Effector memory CD4-positive, alpha-beta T cell (primary cell): ENCODE results near the gene HSD17B13.
"Not testable (repeated sequence)": the region's sequence is repeated elsewhere in the genome, so short reads cannot be mapped to it uniquely, and the experiment has no call there.

ENCODE experiments used
- DNase-seq, 3 donors: peaks; one replicate each; pipeline ENCODE4 v3.0.0-alpha.2; 2020
- H3K27ac ChIP-seq: 2 replicates; pipeline ENCODE4 v1.7.0; 2013; ENCODE audit warnings: mild to moderate bottlenecking, low read length, moderate library complexity; ENCODE audit not compliant: insufficient read depth, poor library complexity, severe bottlenecking
- H3K27me3 ChIP-seq: replicated peaks from 2 replicates; pipeline ENCODE4 v1.7.0; 2013; ENCODE audit warnings: mild to moderate bottlenecking, low read length; ENCODE audit not compliant: insufficient read depth, control insufficient read depth, poor library complexity, severe bottlenecking
- H3K36me3 ChIP-seq: 2 replicates; pipeline ENCODE4 v1.7.0; 2013; ENCODE audit warnings: mild to moderate bottlenecking, low read length, moderate library complexity; ENCODE audit not compliant: control insufficient read depth, insufficient read depth
- H3K4me1 ChIP-seq: 2 replicates; pipeline ENCODE4 v1.7.0; 2013; ENCODE audit warnings: low read length, mild to moderate bottlenecking; ENCODE audit not compliant: control insufficient read depth, insufficient read depth, poor library complexity, severe bottlenecking
- H3K4me3 ChIP-seq: 2 replicates; pipeline ENCODE4 v1.7.0; 2013; ENCODE audit warnings: low read length, low read depth, mild to moderate bottlenecking; ENCODE audit not compliant: insufficient read depth, poor library complexity, severe bottlenecking
- H3K9me3 ChIP-seq: 2 replicates; pipeline ENCODE4 v1.7.0; 2013; ENCODE audit warnings: mild to moderate bottlenecking, low read length, moderate library complexity; ENCODE audit not compliant: control insufficient read depth

Gene HSD17B13

DNA sequence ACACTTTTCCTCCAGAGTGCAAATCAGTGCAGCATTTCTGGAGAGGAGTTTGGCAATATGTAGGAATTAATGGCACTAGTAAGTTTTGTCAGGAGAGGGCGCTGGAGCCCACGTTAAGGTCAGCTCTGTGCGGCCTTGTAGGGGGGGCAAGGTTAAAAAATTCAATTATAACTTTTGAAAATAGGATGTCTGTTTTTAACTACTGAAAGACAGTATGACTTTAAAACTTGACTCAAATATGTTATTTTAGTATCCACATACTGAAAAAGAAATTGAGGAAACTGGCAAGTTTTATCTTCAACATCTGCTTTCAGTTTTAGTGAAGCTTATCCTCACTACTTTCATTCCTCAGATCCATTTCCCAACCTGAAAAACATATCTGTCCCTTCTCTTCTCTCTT lies 30.9 kb upstream of the HSD17B13 start:
- no peaks in the 10 kb centered on the region for H3K27me3 ChIP-seq
- H3K4me3 ChIP-seq: no peak overlapping the region
- no peak overlapping the region for H3K27ac ChIP-seq
- H3K9me3 ChIP-seq: no peaks in the 10 kb centered on the region
- DNase-seq: peak in 1 of 3 donors; percentile 12
- H3K4me1 ChIP-seq: no peaks in the 10 kb centered on the region
- H3K36me3 ChIP-seq: peaks cover 31% of the 10 kb centered on the region

DNA sequence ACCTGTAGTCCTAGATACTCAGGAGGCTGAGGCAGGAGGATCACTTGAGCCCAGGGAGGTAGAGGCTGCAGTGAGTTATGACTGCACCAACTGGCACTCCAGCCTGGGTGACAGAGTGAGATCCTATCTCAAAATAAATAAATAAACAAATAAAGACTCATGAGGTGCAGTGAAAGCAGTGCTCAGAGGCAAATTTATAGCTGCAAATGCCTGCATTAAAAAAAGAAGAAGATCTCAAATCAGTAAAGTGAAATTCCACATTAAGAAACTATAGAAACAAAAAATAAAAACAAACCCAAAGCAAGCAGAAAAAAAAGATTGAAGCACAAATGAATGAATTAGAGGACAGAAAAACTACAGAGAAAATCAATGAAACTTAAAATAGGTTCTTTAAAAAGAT lies 22.5 kb upstream of the HSD17B13 start:
- Histone ChIP-seq H3K27ac (no peak overlapping the region), H3K27me3 (no peaks in the 10 kb centered on the region), H3K4me1 (no peaks in the 10 kb centered on the region), H3K4me3 (no peak overlapping the region), H3K9me3 (no peaks in the 10 kb centered on the region), H3K36me3 (peaks cover 33% of the 10 kb centered on the region)
- no peak for DNase-seq

DNA sequence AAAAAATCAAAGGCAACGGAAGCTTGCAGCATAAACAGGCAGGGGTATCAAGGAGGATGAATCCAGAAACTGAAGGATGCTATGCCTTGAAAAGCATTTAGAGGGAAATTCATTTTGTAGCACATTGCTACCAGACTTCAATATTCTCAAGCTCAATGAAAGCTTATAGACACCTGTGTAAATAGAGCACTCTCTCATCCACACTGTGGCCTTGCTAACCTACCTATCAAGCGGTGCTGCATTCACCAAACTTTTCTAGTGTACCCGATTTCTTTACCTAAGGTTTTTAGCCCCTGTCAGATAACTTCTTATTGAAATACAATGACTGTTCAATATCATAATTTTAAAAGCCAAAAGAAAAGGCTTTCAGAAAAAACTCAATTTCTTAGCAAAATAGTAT lies 20.2 kb upstream of the HSD17B13 start:
- Histone ChIP-seq H3K27ac (no peak overlapping the region), H3K27me3 (no peaks in the 10 kb centered on the region), H3K4me1 (no peaks in the 10 kb centered on the region), H3K4me3 (no peak overlapping the region), H3K9me3 (no peaks in the 10 kb centered on the region), H3K36me3 (peaks cover 33% of the 10 kb centered on the region)
- no peak for DNase-seq

DNA sequence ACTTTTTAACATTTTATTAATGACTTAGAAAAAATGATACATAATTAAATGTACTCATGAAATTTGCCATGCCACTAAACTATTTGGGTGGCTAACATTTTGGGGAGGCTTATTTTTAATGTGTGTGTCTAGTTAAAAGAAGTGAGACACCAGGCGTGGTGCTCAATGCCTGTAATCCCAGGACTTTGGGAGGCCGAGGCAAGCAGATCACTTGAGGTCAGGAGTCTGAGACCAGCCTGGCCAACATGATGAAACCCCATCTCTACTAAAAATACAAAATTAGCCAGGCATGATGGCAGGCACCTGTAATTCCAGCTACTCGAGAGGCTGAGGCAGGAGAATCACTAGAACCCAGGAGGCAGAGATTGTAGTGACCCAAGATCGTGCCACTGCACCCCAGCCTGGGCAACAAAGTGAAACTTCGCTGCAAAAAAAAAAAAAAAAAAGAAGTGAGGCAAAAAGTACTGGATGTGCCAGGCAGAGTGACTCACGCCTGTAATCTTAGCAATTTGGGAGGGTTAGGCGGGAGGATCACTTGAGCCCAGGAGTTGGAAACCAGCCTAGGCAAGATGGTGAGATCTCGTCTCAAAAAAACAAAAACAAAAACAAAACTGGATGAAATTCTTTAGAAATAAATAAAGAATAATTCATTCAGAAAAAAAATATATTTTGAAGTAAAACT lies 19.4 kb upstream of the HSD17B13 start:
- peaks cover 39% of the 10 kb centered on the region for H3K36me3 ChIP-seq
- H3K27me3 ChIP-seq, DNase-seq, H3K27ac ChIP-seq, H3K4me1 ChIP-seq, H3K9me3 ChIP-seq, H3K4me3 ChIP-seq: not testable (repeated sequence)

DNA sequence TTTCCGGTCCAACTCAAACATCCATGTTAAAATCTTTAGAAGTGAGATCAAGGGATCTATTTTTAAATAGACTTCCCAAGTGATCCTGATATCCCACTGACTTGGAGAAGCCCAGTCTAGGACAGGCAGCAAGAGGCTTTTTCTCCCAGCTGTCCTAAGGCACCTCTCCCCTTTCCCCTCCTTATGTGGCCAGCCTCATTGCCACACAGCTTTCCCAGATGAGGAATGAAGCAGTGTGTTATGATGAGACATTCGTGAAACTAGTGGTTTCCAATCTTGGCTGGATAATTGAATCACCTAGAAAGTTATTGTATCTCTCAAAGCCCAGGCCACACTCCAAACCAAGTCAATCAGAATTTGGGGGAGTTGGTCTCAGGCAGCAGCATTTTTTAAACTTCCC lies 16.8 kb upstream of the HSD17B13 start:
- Histone ChIP-seq H3K27me3 (no peaks in the 10 kb centered on the region), H3K4me3 (no peak overlapping the region), H3K9me3 (peaks cover 3% of the 10 kb centered on the region), H3K27ac (no peak overlapping the region), H3K4me1 (no peaks in the 10 kb centered on the region), H3K36me3 (peaks cover 25% of the 10 kb centered on the region)
- DNase-seq: no peak

DNA sequence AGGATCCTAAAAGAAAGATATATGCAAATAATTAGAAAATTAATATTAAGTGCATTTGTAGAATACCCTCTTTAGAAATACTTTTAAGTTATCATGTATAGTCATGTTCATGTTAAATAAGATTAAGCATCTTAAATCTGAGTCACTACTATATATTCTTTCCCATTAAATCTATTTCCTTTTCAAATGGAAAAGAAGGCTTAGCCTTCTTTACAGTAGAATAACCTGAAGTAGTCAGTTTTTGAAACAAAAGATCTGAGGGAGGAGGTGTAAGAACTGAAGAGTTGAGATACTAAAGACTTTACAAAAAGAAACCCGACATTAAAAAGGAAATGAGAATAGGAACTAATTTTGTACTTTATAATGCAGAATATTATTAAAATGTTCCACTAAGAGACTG lies 14.7 kb upstream of the HSD17B13 start:
- H3K4me1 ChIP-seq: no peaks in the 10 kb centered on the region
- H3K36me3 ChIP-seq: peaks cover 23% of the 10 kb centered on the region
- H3K4me3 ChIP-seq: no peak overlapping the region
- no peaks in the 10 kb centered on the region for H3K27me3 ChIP-seq
- H3K27ac ChIP-seq: no peak overlapping the region
- DNase-seq: no peak
- H3K9me3 ChIP-seq: peaks cover 10% of the 10 kb centered on the region

DNA sequence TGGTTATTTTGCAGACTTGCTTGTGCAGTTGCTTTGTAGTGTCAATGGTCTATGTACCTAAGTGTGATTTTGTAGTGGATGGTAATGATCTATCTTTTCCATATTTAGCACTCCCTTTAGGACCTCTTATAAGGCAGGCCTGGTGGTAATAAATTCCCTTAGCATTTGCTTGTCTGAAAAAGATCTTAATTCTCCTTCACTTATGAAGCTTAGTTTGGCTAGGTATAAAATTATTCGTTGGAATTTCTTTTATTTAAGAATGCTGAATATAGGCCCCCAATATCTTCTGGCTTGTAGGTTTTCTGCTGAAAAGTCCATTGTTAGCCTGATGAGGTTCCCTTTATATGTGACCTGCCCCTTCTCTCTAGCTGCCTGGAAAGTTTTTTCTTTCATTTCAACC lies 10.6 kb upstream of the HSD17B13 start:
- H3K4me1 ChIP-seq: no peaks in the 10 kb centered on the region
- no peak overlapping the region for H3K4me3 ChIP-seq
- peaks cover 10% of the 10 kb centered on the region for H3K9me3 ChIP-seq
- no peak for DNase-seq
- peaks cover 14% of the 10 kb centered on the region for H3K36me3 ChIP-seq
- H3K27ac ChIP-seq: no peak overlapping the region
- H3K27me3 ChIP-seq: no peaks in the 10 kb centered on the region

DNA sequence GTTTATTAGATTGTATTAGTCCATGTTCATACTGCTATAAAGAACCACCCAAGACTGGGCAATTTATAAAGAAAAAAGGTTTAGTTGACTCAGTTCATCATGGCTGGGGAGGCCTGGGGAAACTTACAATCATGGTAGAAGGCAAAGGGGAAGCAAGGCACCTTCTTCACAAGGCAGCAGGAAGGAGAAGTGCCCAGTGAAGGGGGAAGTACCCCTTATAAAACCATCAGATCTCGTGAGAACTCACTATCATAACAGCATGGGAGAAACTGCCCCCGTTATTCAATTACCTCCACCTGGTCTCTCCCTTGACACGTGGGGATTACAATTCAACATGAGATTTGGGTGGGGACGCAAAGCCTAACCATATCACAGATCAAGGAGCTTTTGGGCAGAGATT lies 8.1 kb upstream of the HSD17B13 start:
- Histone ChIP-seq H3K9me3 (peaks cover 10% of the 10 kb centered on the region), H3K36me3 (no peaks in the 10 kb centered on the region), H3K27me3 (no peaks in the 10 kb centered on the region), H3K27ac (no peak overlapping the region), H3K4me1 (no peaks in the 10 kb centered on the region), H3K4me3 (no peak overlapping the region)
- no peak for DNase-seq

DNA sequence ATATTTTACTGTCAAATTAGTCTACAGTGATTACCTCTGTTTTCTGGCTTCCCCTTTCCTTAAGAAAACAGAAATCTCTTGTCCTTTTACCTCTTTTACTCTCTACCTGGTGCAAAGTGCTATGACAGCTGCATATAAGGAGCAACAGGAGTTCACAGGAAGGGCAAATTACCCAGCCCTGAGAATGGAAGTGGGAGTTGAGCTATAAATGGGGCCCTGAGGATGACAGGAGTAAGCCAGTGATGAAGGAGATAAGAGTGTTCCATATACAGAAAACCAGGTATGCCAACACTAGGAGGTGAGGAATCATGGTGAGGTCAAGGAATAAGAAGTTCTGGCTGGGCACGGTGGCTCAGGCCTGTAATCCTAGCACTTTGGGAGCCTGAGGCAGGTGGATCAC lies 4.5 kb upstream of the HSD17B13 start:
- Histone ChIP-seq H3K9me3 (no peaks in the 10 kb centered on the region), H3K4me3 (no peak overlapping the region), H3K27ac (no peak overlapping the region), H3K36me3 (no peaks in the 10 kb centered on the region), H3K27me3 (no peaks in the 10 kb centered on the region), H3K4me1 (no peaks in the 10 kb centered on the region)
- no peak for DNase-seq

DNA sequence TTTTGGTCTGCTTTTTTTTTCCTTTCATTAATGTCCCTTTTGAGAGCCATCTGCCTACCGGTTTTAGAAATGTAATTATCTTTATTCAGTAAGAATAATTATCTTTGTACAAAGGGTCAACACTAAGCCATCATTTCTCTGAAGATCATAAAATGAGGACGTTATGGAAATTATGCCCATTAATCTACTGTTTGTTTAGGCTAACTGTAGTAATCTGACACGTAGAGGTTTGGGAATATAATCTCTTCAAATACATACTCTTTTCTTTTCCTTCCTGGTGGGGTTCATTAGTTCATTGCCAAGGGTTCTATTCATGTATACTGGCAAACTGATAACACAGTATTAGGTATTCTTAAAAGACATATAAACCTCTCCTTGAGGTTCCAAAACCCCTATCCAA lies 3.8 kb upstream of the HSD17B13 start:
- no peaks in the 10 kb centered on the region for H3K9me3 ChIP-seq
- H3K27ac ChIP-seq: no peak overlapping the region
- no peak overlapping the region for H3K4me3 ChIP-seq
- DNase-seq: no peak
- no peaks in the 10 kb centered on the region for H3K27me3 ChIP-seq
- H3K36me3 ChIP-seq: no peaks in the 10 kb centered on the region
- H3K4me1 ChIP-seq: no peaks in the 10 kb centered on the region
